ENCODE results near the gene KRT14.
A peak's percentile ranks its signal among the peaks of the same experiment; 100 is the strongest.
"Not testable (repeated sequence)": the region's sequence is repeated elsewhere in the genome, so short reads cannot be mapped to it uniquely, and the experiment has no call there.

Gene KRT14

DNA sequence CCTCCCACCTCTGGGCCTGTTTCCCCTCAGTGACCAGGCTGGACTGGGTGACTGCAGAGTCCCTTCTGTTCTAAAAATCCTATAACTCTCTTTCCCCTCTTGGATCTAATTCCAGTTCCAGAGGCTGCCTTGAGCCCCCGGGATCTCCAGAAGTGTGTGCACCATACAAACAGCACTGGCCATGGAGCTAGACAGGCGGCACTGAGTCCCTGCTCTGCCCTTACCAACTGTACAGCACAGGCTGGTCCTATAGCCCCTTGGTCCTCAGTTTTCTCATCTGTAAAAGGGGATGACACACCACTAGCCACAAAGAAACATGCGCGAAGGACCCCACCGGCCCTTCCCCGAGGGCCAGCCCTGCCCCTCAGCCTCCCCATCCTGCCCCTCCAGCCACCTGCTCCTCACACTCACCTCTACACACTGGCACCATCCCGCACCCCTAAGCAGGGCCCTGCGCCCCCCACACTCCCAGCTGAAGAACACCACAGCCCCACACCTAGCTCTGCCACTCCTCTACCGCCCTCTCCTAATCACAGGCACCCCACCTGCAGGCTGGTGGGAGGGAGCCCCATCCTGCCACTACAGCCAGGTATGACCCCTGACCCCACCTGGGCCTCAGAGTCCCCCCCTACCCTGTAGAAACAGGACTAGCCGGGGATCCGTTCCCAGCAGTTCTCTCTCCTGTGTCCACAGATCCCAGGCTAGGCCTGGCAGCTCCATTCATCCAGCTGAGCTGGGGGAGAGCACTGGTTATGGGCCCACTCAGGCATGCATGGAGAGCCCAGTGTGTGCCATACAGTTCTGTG lies 26.8 kb upstream of the KRT14 start:
- H3K4me3 ChIP-seq (ENCODE audit: low read depth, low read length): no peak overlapping the region
- no peak for DNase-seq (ENCODE audit: low read depth)
- no peak for TF ChIP-seq CTCF (IDR thresholded peaks at IDR 0.05; ENCODE audit: low read depth, low read length, missing control alignments)

DNA sequence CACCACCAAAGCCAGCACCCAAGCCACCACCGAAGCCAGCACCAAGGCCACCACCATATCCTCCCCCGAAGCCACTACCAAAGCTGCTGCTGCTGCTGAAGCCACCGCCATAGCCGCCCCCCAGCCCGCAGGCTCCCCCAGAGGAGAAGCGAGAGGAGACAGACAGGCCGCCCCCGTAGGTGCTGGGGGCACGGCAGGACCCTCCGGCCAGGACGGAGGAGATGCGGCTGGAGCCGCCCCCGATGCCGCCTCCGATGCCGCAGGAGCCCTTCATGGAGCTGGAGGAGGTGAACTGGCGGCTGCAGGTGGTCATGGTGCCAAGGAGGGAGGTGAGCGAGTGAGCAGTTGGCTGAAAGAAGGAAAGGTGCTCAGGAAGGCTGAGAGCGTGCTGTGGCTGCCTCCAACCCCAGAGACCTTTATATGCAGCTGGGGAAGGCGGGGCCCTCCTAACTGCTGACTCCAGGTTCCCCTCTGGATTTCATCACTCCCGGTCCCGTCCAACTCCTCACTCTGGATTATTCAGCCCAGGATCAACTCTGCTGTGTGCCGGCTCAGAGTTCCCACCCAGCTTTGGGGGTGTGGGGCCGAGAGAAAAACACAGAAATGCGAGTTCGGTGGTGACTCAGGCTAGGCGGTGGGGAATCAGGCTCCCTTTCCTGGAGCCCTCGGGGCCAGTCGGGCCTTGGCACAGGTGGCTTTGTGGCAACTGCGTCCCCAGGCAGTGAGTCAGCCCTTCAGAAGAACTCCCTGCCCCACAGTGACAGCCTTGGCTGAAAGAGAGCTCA lies 25.9 kb upstream of the KRT14 start, which contains the start of gene KRT16:
Gene KRT16 (minus strand): TSS at position 392 of the 785 bp plus-strand sequence. CDS start 79 bp downstream, at position 313.
- DNase-seq (ENCODE audit: low read depth); H3K4me3 ChIP-seq (ENCODE audit: low read depth, low read length): not testable (repeated sequence)

GRCh38 chr17:41610965-41611640 lies 24.4 kb upstream of the KRT14 start:
- TF ChIP-seq CTCF (IDR thresholded peaks at IDR 0.05; ENCODE audit: low read depth, low read length, missing control alignments): no peak
- H3K4me3 ChIP-seq (ENCODE audit: low read depth, low read length): no peak overlapping the region
- DNase-seq (ENCODE audit: low read depth): no peak

DNA sequence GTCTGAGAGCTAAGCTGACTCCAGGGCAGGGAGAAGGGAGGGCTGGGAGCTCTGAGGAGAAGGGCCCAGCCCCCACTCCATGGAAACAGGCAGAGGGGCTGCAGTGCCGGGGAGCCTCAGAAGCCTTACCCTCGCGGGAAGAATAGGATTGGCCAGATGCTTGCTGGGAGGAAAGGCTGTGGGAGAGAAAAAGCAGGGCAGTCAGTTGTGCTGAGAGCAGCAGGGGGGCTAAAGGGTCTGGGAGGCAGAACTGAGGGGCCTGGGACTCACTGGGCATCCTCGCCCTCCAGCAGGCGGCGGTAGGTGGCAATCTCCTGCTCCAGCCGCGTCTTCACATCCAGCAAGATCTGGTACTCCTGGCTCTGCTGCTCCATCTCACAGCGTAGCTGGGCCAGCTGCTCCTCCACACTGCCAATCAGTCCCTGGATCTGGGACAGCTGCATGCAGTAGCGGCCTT lies 23.4 kb upstream of the KRT14 start:
- H3K4me3 ChIP-seq (ENCODE audit: low read depth, low read length); DNase-seq (ENCODE audit: low read depth): not testable (repeated sequence)
- TF ChIP-seq CTCF (IDR thresholded peaks at IDR 0.05; ENCODE audit: low read depth, low read length, missing control alignments): peak; percentile 6

DNA sequence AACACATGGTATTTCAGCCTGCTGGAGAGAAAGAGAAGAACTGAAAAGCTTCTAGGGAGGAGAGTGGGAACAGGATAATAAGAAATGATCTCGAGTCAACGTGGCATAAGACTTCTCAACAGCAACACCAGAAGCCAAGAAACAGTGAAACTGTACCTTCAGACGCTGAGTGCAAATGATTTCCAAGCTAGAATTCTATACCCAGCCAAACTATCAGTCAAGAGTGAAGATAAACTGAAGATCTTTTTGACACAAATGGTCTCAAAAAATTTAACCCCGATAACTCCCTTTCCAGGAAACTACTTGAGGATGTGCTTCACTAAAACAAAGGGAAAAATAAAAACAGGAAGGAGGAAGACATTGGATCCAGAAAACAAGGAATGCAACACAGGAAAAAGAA lies 20.2 kb upstream of the KRT14 start:
- H3K4me3 ChIP-seq (ENCODE audit: low read depth, low read length); DNase-seq (ENCODE audit: low read depth): not testable (repeated sequence)

GRCh38 chr17:41602524-41602923 lies 15.8 kb upstream of the KRT14 start:
- H3K4me3 ChIP-seq (ENCODE audit: low read depth, low read length): no peak overlapping the region
- no peak for TF ChIP-seq CTCF (IDR thresholded peaks at IDR 0.05; ENCODE audit: low read depth, low read length, missing control alignments)
- no peak for DNase-seq (ENCODE audit: low read depth)

DNA sequence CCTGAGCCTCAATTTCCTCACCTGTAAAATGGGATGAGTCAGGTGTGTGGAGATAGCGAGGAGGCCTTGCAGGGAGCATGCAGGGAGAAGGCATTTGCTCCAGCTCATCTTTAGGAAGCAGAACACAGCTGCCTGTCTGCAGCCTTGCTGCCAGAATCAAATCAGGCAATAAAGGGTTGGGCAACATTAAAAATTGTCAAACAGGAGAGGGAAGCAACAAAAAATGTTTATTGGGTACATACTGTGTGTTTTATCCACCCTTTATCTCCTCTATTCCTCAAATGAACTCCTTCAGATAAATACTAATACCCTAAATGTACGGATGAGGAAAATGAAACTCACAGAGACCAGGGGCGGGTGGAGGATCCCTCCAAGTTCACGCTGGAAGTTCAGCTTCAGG lies 13.6 kb upstream of the KRT14 start:
- no peak for DNase-seq (ENCODE audit: low read depth)
- no peak for TF ChIP-seq CTCF (IDR thresholded peaks at IDR 0.05; ENCODE audit: low read depth, low read length, missing control alignments)
- H3K4me3 ChIP-seq (ENCODE audit: low read depth, low read length): no peak overlapping the region
